Measurements from ENCODE around the gene ST6GALNAC3.

GRCh38 chr1:76419603-76420002 lies 345.1 kb downstream of the ST6GALNAC3 start:
- TF ChIP-seq GATA2 (IDR thresholded peaks at IDR 0.05; ENCODE audit: low read depth, low read length) (no peak), GATA3 (IDR thresholded peaks at IDR 0.05; ENCODE audit: low read depth, low read length) (no peak)
